ENCODE measurements around the gene PPM1M. TPM values are rescaled to one million over a fixed set of nuclear protein-coding genes. Genes with fewer than 3 reads are reported as not detected.

The PPM1M gene
- total and polyA plus RNA-seq, 12 donors: 5.2 to 17.6 (median 7.9) TPM

- DNase-seq (no peak), ATAC-seq (no peak)
- Histone ChIP-seq H3K4me1 (peaks cover 5 to 25% (median 16%) of the 10 kb centered on the region in 9 donors), H3K4me3 (no peak overlapping the region), H3K27me3 (no peaks in the 10 kb centered on the region), H3K36me3 (peaks cover 0 to 51% (median 14%) of the 10 kb centered on the region in 9 donors), H3K27ac (no peak overlapping the region), H3K9me3 (no peaks in the 10 kb centered on the region)
- intact Hi-C loops (cut with DNase I): loop anchor here in 8 of 10 donors (1.0 to 10.0 kb wide), 6 partner anchors 48 to 59 kb away; no protein-coding TSS in a partner anchor
- WGBS, 2 donors: 88 to 91% methylated on average over 23 of the region's 23 CpGs
- no peak for TF ChIP-seq CTCF (IDR thresholded peaks at IDR 0.05)
Measured at GRCh38 chr3:52290596-52291507, 45.3 kb downstream of the PPM1M start.

GRCh38 chr3:52291508-52292181 lies 46.1 kb downstream of the PPM1M start:
- ATAC-seq (no peak), DNase-seq (peak in 1 of 2 donors; percentile 33)
- no peaks in the 10 kb centered on the region for H3K9me3 ChIP-seq
- peaks cover 0 to 51% (median 14%) of the 10 kb centered on the region in 9 donors for H3K36me3 ChIP-seq
- peak in 8 of 9 donors; percentile 32 to 65 (median 58) for TF ChIP-seq CTCF (IDR thresholded peaks at IDR 0.05)
- peaks cover 5 to 23% (median 14%) of the 10 kb centered on the region in 9 donors for H3K4me1 ChIP-seq
- WGBS, 2 donors: 81 to 82% methylated on average over 7 of the region's 7 CpGs
- H3K27ac ChIP-seq: no peak overlapping the region
- no peaks in the 10 kb centered on the region for H3K27me3 ChIP-seq
- H3K4me3 ChIP-seq: no peak overlapping the region
- intact Hi-C loops (cut with DNase I): loop anchor here in 8 of 10 donors (1.0 to 10.0 kb wide), 6 partner anchors 47 to 59 kb away; no protein-coding TSS in a partner anchor

- DNase-seq: no peak
- 93 to 95% methylated on average over 20 of the region's 20 CpGs for WGBS, 2 donors
- no peak for ATAC-seq
- no peak overlapping the region for H3K4me3 ChIP-seq
- no peak overlapping the region for H3K27ac ChIP-seq
- H3K9me3 ChIP-seq: no peaks in the 10 kb centered on the region
- H3K4me1 ChIP-seq: peaks cover 0 to 16% (median 8%) of the 10 kb centered on the region in 9 donors
- TF ChIP-seq CTCF (IDR thresholded peaks at IDR 0.05): no peak
- intact Hi-C loops (cut with DNase I): loop anchor here in 4 of 10 donors (5.0 to 10.0 kb wide), 3 partner anchors 50 to 60 kb away; no protein-coding TSS in a partner anchor
- H3K27me3 ChIP-seq: no peaks in the 10 kb centered on the region
- peaks cover 0 to 51% (median 14%) of the 10 kb centered on the region in 9 donors for H3K36me3 ChIP-seq
Measured at GRCh38 chr3:52292247-52293065, 46.9 kb downstream of the PPM1M start.
